Transverse colon (tissue), 4 donors: ENCODE data around the gene TLN1.

ENCODE experiments used
- EP300 ChIP-seq: sonication (generic); formaldehyde crosslinking; IDR thresholded peaks from one replicate; pipeline ENCODE4 v1.6.1; 2017; ENCODE audit warnings: antibody characterized with exemption, low read depth
- POLR2A ChIP-seq: fragments of 450-650 bp; IDR thresholded peaks from one replicate; pipeline ENCODE4 v1.6.1; 2016; ENCODE audit warnings: antibody characterized with exemption, mild to moderate bottlenecking, moderate library complexity
- POLR2AphosphoS5 ChIP-seq, 3 donors: sonication (generic); formaldehyde crosslinking; IDR thresholded peaks; one replicate each; pipeline ENCODE4 v1.6.1; 2016; ENCODE audit warnings: antibody characterized with exemption in 3 of 3
- TF ChIP-seq, protein P1 (sequence below), 5 experiments: fragments of 200-600 bp in 3 of 5; fragments of 450-650 bp in 2 of 5; sonication (generic) in 3 of 5; IDR thresholded peaks; 1 replicate in 2 of 5; 2 replicates in 3 of 5; pipeline ENCODE4 v1.5.1; 2016 to 2017; ENCODE audit warnings: antibody characterized with exemption in 5 of 5, inconsistent platforms in 3 of 5, mild to moderate bottlenecking in 2 of 5, moderate library complexity in 1 of 5

DNA sequence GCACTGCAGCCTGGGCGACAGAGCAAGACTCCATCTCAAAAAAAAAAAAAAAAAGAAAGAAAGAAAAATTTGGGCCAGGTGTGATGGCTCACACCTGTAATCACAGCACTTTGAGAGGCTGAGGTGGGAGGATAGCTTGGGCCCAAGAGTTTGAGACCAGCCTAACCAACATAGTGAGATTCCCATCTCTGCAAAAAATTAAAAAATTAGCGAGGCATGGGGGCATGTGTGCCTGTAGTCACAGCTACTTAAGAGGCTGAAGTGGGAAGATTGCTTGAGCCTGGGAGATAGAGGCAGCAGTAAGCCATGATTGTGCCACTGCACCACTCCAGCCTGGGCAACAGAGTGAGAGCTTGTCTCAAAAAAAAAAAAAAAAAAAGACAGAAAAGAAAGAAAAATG is 78.4 kb downstream of the TLN1 start:
- TF ChIP-seq, protein P1, sequence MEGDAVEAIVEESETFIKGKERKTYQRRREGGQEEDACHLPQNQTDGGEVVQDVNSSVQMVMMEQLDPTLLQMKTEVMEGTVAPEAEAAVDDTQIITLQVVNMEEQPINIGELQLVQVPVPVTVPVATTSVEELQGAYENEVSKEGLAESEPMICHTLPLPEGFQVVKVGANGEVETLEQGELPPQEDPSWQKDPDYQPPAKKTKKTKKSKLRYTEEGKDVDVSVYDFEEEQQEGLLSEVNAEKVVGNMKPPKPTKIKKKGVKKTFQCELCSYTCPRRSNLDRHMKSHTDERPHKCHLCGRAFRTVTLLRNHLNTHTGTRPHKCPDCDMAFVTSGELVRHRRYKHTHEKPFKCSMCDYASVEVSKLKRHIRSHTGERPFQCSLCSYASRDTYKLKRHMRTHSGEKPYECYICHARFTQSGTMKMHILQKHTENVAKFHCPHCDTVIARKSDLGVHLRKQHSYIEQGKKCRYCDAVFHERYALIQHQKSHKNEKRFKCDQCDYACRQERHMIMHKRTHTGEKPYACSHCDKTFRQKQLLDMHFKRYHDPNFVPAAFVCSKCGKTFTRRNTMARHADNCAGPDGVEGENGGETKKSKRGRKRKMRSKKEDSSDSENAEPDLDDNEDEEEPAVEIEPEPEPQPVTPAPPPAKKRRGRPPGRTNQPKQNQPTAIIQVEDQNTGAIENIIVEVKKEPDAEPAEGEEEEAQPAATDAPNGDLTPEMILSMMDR (IDR thresholded peaks at IDR 0.05) = no peak
- TF ChIP-seq POLR2AphosphoS5 (IDR thresholded peaks at IDR 0.05) (no peak), POLR2A (no peak), EP300 (no peak)
